Measurements from ENCODE around the gene TTLL9. TPM values are rescaled to one million over a fixed set of nuclear protein-coding genes. Genes with fewer than 3 reads are reported as not detected.

The TTLL9 gene
- total and polyA plus RNA-seq, 2 of the 13 experiments (the other 11 are each of a cell fraction or from before 2014, with no cell fraction given), result not detected

GRCh38 chr20:31870726-31871617 lies 538 bp downstream of the TTLL9 start (continued):
- TF ChIP-seq IRF9 (CRISPR knock-in tag; IDR thresholded peaks at IDR 0.05; ENCODE audit: borderline replicate concordance) (no peak), ZFP36 (IDR thresholded peaks at IDR 0.05; ENCODE audit: borderline replicate concordance, low read depth, low read length, partially characterized antibody) (no peak), ZNF484 (CRISPR knock-in tag; IDR thresholded peaks at IDR 0.05; ENCODE audit: borderline replicate concordance, low read depth) (no peak), HNF4A (CRISPR knock-in tag; IDR thresholded peaks at IDR 0.05) (peak; percentile 81), SYNCRIP (IDR thresholded peaks at IDR 0.05; ENCODE audit: insufficient read depth, low read depth, low read length) (no peak), ZNF441 (CRISPR knock-in tag; IDR thresholded peaks at IDR 0.05; ENCODE audit: borderline replicate concordance) (0 out of 2 replicates have a peak, but pooled peaks have one; percentile 54), ZSCAN12 (CRISPR knock-in tag; IDR thresholded peaks at IDR 0.05) (no peak), FOXC1 (CRISPR knock-in tag; IDR thresholded peaks at IDR 0.05; ENCODE audit: borderline replicate concordance) (peak; percentile 31; the same call in 1 of the 2 replicates), BHLHE40 (IDR thresholded peaks at IDR 0.05; ENCODE audit: low read length) (peak; percentile 94), BRCA1 (CRISPR knock-in tag; IDR thresholded peaks at IDR 0.05) (no peak), NCOR1 (IDR thresholded peaks at IDR 0.05; ENCODE audit: borderline replicate concordance, low read length) (no peak), CAMTA2 (CRISPR knock-in tag; IDR thresholded peaks at IDR 0.05; ENCODE audit: borderline replicate concordance) (no peak), HIVEP1 (CRISPR knock-in tag; IDR thresholded peaks at IDR 0.05) (peak; percentile 32; the same call in 1 of the 2 replicates), MTA1 (CRISPR knock-in tag; IDR thresholded peaks at IDR 0.05; ENCODE audit: borderline replicate concordance) (no peak), SNAI1 (CRISPR knock-in tag; IDR thresholded peaks at IDR 0.05; ENCODE audit: borderline replicate concordance) (no peak), MAFG (CRISPR knock-in tag; IDR thresholded peaks at IDR 0.05) (no peak), ZBED4 (CRISPR knock-in tag; IDR thresholded peaks at IDR 0.05; ENCODE audit: borderline replicate concordance) (no peak), GPBP1L1 (CRISPR knock-in tag; IDR thresholded peaks at IDR 0.05) (no peak), ZNF383 (CRISPR knock-in tag; IDR thresholded peaks at IDR 0.05; ENCODE audit: borderline replicate concordance) (no peak), HNF4G (IDR thresholded peaks at IDR 0.05; ENCODE audit: borderline replicate concordance, low read depth, low read length) (peak; percentile 78; the same call in 1 of the 2 replicates), HNF4G (CRISPR knock-in tag; IDR thresholded peaks at IDR 0.05; ENCODE audit: borderline replicate concordance, low read depth) (no peak), MBNL3 (CRISPR knock-in tag; conservative IDR thresholded peaks at IDR 0.05) (no peak), HCFC1 (IDR thresholded peaks at IDR 0.05; ENCODE audit: low read depth, low read length) (no peak), TMF1 (CRISPR knock-in tag; IDR thresholded peaks at IDR 0.05; ENCODE audit: low read depth) (no peak)

All from HepG2 (cell line).